Bronchial epithelial cell (primary cell): ENCODE data around the gene CAPN5. TPM values are rescaled to one million over a fixed set of nuclear protein-coding genes. Genes with fewer than 3 reads are reported as not detected.

ENCODE experiments used
- DNase-seq: peaks from one replicate; pipeline ENCODE4 v3.0.0-alpha.2; 2010; ENCODE audit warnings: low read depth
- FAIRE-seq: peaks from 2 replicates; lab custom pipeline; 2011; peaks lifted over from hg19 to GRCh38; lab: Jason Lieb, UNC
- H3K27me3 ChIP-seq: 2 replicates; pipeline ENCODE4 v1.5.1; 2011; ENCODE audit warnings: low read length; ENCODE audit not compliant: control insufficient read depth, insufficient read depth
- H3K36me3 ChIP-seq: 2 replicates; pipeline ENCODE4 v1.5.1; 2011; ENCODE audit warnings: low read length; ENCODE audit not compliant: control insufficient read depth, insufficient read depth
- H3K4me3 ChIP-seq: 2 replicates; pipeline ENCODE4 v1.5.1; 2011; ENCODE audit warnings: mild to moderate bottlenecking, low read depth, low read length, control low read depth
- total RNA-seq: library from RNA; depleted of rRNA; stranded (reverse); fragments of >200 nt; gene quantifications from 2 replicates; pipeline ENCODE4 v1.2.1, GENCODE V29; 2014
- TF ChIP-seq, protein P1 (sequence below): IDR thresholded peaks from 2 replicates; pipeline ENCODE4 v1.5.1; 2011; ENCODE audit warnings: mild to moderate bottlenecking, moderate library complexity, low read length, control low read depth, inconsistent platforms; ENCODE audit not compliant: insufficient read depth, severe bottlenecking

CAPN5 gene
- total RNA-seq, 1 donor from 2014 or later: 3.2 TPM

DNA sequence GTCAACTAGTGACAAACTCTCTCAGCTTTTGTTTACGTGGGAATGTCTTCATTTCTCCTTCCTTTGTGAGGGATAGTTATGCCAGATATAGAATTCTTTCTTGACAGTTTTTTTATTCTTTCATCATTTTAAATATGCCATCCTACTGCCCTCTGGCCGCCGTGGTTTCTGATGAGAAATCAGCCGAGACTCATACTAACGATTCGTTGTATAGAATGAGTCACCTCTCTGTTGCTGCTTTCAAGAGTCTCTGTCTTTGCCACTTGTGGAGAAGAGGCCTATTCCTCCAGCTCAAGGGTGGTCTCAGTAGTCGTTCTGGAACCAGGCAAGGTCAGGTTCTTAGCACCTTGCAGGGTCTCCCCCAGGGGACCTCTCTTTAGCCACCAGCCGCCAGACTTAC, 69.3 kb downstream of the CAPN5 start:
- peak; percentile 69 for DNase-seq
- H3K4me3 ChIP-seq: no peak overlapping the region
- TF ChIP-seq, protein P1, sequence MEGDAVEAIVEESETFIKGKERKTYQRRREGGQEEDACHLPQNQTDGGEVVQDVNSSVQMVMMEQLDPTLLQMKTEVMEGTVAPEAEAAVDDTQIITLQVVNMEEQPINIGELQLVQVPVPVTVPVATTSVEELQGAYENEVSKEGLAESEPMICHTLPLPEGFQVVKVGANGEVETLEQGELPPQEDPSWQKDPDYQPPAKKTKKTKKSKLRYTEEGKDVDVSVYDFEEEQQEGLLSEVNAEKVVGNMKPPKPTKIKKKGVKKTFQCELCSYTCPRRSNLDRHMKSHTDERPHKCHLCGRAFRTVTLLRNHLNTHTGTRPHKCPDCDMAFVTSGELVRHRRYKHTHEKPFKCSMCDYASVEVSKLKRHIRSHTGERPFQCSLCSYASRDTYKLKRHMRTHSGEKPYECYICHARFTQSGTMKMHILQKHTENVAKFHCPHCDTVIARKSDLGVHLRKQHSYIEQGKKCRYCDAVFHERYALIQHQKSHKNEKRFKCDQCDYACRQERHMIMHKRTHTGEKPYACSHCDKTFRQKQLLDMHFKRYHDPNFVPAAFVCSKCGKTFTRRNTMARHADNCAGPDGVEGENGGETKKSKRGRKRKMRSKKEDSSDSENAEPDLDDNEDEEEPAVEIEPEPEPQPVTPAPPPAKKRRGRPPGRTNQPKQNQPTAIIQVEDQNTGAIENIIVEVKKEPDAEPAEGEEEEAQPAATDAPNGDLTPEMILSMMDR: no peak
- no peak for FAIRE-seq
- H3K36me3 ChIP-seq: no peaks in the 10 kb centered on the region
- peaks cover 10% of the 10 kb centered on the region for H3K27me3 ChIP-seq

DNA sequence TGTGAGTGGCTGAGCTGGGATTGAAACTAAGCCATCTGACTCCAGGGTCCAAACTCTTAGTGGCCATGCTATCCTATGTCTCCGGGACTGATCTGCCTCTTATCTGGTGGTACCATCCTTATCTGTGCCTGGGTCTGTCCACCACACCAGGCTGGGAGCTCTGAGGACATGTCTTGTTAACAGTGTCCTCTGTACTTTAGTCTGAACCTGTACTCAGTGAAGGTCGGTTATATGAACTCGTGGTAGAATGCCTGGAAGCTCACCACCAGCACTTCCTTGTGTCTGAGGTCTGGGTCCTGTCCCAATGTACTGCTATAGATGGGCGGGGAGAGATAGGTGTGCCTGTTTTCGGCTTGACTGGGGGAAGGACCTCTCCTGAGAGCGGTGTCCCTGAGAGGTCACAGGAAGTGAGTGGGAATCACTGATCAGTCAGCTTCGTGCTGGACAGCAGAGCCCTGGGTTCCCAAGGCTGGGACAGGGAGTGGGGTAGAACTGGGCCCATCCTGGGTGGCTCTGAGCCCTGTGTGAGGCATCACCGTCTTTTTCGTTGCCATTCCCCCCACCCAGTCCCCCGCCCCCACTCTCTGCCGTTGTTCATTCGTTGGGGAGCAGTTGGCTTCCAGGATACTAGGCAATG, 70.1 kb downstream of the CAPN5 start:
- FAIRE-seq (peak; percentile 32), DNase-seq (no peak)
- TF ChIP-seq, protein P1: no peak
- Histone ChIP-seq H3K27me3 (peaks cover 10% of the 10 kb centered on the region), H3K4me3 (no peak overlapping the region), H3K36me3 (no peaks in the 10 kb centered on the region)

DNA sequence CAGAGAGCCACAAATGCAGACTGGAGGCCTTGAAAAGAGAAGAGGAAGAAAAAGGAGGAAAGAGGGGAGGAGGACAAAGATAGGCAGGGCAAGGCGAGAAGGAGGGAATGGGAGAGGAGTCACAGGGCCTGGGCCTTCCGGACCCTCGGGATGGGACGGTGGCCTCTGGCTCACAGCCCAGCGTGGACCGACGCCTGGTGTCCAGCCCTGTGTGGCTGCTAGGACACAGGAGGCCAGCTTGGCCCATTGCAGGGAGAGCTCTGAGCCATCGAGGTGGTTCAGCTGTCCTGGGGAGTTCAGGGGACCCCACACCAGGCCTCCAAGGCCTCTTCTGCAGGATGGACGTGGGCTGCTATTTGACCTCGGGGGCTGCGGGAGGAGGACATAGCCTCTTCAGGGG, 70.7 kb downstream of the CAPN5 start:
- FAIRE-seq: no peak
- Histone ChIP-seq H3K4me3 (no peak overlapping the region), H3K27me3 (peaks cover 10% of the 10 kb centered on the region), H3K36me3 (no peaks in the 10 kb centered on the region)
- DNase-seq: no peak
- TF ChIP-seq, protein P1: no peak

DNA sequence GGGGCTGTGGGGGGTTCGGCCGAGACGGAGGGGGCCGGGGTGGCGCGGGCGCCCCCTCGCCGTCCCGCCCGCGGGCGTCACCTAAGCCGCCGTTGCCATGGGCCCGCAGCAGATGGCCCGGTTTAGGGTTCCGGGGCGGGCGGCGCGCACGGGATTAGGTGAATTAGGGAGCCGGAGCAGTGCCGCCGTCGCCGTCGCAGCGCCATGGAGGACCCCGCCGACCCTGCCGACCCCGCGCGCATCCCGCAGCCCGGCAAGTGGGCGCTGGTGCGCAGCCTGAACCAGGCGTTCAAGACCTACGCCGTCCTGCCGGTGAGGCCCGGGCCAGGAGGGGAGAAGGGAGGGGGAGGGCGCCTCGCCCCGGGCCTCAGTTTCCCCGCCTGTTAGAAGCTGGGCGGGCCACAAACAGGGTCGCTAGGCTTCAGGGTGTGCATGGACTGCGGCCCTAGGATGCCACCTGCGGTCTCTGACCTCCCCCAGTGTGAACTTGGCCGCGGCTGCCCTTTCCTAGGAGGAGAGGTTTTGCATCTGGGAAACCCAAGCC, 71.4 kb downstream of the CAPN5 start:
- Histone ChIP-seq H3K4me3 (no peak overlapping the region), H3K27me3 (peaks cover 10% of the 10 kb centered on the region), H3K36me3 (no peaks in the 10 kb centered on the region)
- DNase-seq: no peak
- FAIRE-seq: no peak
- TF ChIP-seq, protein P1: no peak

DNA sequence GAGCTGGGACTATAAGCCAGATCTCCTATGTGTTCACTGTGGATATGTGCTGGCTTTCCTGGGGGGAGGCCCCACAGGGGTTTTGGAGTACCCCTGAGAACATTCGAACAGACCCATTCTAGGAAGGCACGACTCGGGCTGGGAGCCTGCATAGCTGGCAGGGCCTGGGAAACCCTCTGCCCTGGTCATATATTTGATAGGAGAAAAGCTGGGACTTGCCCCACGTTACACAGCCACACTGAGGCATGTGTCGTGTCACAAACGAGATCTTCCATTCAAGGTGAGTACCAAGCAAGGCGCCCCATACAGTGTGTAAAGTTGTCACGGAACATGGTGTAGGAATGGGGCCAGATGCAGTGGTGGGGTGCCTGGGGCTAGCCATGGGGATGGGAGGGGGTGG, 72.4 kb downstream of the CAPN5 start:
- FAIRE-seq: no peak
- DNase-seq: no peak
- Histone ChIP-seq H3K27me3 (peaks cover 10% of the 10 kb centered on the region), H3K36me3 (no peaks in the 10 kb centered on the region), H3K4me3 (no peak overlapping the region)
- TF ChIP-seq, protein P1: no peak
